Dermis microvascular lymphatic vessel endothelial cell (primary cell): ENCODE results near the gene TECPR2. TPM values are rescaled to one million over a fixed set of nuclear protein-coding genes. Genes with fewer than 3 reads are reported as not detected.
"Not testable (repeated sequence)": the region's sequence is repeated elsewhere in the genome, so short reads cannot be mapped to it uniquely, and the experiment has no call there.

Experiments used
- DNase-seq, 2 donors: peaks; one replicate each; pipeline versions ENCODE4 v3.0.0 to v3.0.0-alpha.2; 2010; ENCODE audit warnings: low read depth in 2 of 2
- total RNA-seq: library from RNA; depleted of rRNA; stranded (reverse); fragments of >200 nt; gene quantifications from 2 replicates; pipeline ENCODE4 v1.2.1, GENCODE V29; 2014

TECPR2 gene
- total RNA-seq, 1 donor from 2014 or later = 6.2 TPM

DNA sequence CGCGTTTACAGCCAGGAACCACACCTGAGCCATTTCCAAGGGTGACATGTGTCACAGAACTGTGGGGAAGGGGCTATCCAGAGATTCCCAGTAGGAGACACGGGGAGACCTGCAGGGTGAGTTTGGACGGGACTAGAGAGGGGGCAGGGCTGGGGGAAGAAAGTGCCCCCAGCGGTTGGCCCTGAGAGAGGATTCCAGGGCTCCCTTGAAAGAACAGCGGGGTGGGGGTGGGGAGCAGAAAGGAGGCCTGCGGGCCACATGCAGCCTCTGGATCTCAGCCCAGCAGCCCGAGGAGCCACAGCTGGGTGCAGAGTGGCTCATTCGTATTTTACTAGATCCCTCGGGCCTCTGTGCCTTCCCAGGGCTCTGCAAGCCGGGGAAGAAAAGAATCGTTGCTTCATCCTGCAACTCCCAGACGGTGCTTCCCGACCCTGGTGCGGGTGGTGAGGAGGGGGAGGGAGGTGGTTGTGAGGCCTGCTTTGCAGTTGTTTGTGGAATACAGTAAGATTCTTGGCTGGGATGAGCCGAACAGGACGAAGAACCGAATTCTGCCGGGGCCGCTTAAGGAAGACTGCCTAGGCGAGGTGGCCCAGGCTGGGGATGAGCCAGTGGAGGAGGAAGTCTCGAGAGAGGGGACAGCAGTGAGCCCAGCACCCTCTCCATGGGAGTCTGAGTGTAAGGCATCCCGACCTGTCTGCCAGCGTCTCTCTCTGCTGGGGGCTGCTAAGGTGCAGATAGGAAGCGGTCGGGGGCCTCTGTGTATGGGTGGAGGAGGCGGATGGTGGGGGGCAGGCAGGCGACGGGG lies 182.9 kb downstream of the TECPR2 start:
- no peak for DNase-seq

GRCh38 chr14:102548616-102549240 lies 186.0 kb downstream of the TECPR2 start:
- DNase-seq = no peak

- not testable (repeated sequence) for DNase-seq
These were observed 188.2 kb downstream of the TECPR2 start for GRCh38 chr14:102550927-102551401.

Other genes starting within 250 kb of the TECPR2 start
- gene WDR20, start 223.0 kb upstream of the TECPR2 start, total RNA-seq = 13.7 and 14.3 TPM in 2 replicates
- 1.2 and 1.3 TPM in 2 replicates for gene MOK, start 57.8 kb upstream of the TECPR2 start, total RNA-seq
- 4.5 and 7.7 TPM in 2 replicates for gene ZNF839, start 43.2 kb upstream of the TECPR2 start, total RNA-seq
- 35.7 and 41.6 TPM in 2 replicates for gene CINP, start 51 bp upstream of the TECPR2 start, total RNA-seq
- 3.7 and 8.3 TPM in 2 replicates for gene ANKRD9, start 146.8 kb downstream of the TECPR2 start, total RNA-seq
- gene RCOR1, start 229.7 kb downstream of the TECPR2 start, total RNA-seq = 11.4 and 12.4 TPM in 2 replicates